Measurements from ENCODE around the gene CDK10. TPM values are rescaled to one million over a fixed set of nuclear protein-coding genes. Genes with fewer than 3 reads are reported as not detected.

Gene CDK10
- total RNA-seq, 1 experiment from 2014 or later = 76.6 TPM

- POLR2A ChIA-PET (ENCODE audit: unreplicated experiment) = no interaction called here
- Histone ChIP-seq H3K4me3 (no peak overlapping the region), H3K27ac (no peak overlapping the region), H3K9me3 (ENCODE audit: insufficient read depth, low read depth) (no peaks in the 10 kb centered on the region), H3K36me3 (ENCODE audit: low read depth) (0 out of 2 replicates have a peak, but pooled peaks cover 4% of the 10 kb centered on the region), H3K4me1 (replicated peaks; ENCODE audit: insufficient read depth) (no peaks in the 10 kb centered on the region), H3F3A (ENCODE audit: insufficient read depth, low read depth) (no peaks in the 10 kb centered on the region; the same call in 1 of the 2 replicates), H3K9me2 (ENCODE audit: insufficient read depth) (no peaks in the 10 kb centered on the region), H4K20me1 (ENCODE audit: insufficient read depth) (peaks cover 12% of the 10 kb centered on the region), H3K4me2 (no peak overlapping the region), H3K79me2 (ENCODE audit: low read depth) (0 out of 2 replicates have a peak, but pooled peaks cover 5% of the 10 kb centered on the region), H3K27me3 (ENCODE audit: insufficient read depth, low read depth) (no peaks in the 10 kb centered on the region), H2AFZ (no peak overlapping the region)
- DNase-seq = peak in 1 of 2 experiments; percentile 83
- no TSS peak for BruUV-seq (replicated peaks)
- TF ChIP-seq CTCF (conservative IDR thresholded peaks at IDR 0.05) (no peak), EZH2 (IDR thresholded peaks at IDR 0.05; ENCODE audit: low read depth) (no peak)
- intact Hi-C loops (cut with micrococcal nuclease; ENCODE audit: unreplicated experiment) = no loop called here
- CTCF ChIA-PET = interaction anchor here (0.6 kb wide), 2 partner anchors 32 to 331 kb away, joined by 3 to 4 read pairs; no protein-coding TSS in a partner anchor
Measured at GRCh38 chr16:89646906-89647305, 39.6 kb upstream of the CDK10 start.

DNA sequence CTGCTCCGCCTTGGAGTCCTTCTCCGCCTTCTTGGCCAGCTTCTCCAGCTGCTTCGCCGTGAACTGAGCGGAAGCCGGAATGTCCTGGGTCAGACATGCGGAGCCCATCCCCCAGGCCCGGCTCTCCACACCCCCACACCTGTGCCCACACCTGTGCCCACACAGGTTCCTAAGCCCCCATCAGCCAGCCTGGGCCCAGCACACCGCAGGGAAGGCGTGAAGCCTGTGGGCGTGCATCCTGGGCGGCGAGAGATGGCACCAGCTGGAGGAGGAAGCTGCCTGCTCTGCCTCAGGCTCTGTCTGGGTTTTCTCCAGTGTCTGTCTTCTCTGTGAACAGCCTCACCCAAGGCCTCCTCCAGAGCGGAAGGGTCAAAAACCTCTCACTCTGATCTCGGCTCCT, 34.9 kb upstream of the CDK10 start:
- no TSS peak for BruUV-seq (replicated peaks)
- peaks cover 39% of the 10 kb centered on the region for H3K79me2 ChIP-seq (ENCODE audit: low read depth)
- H3K9me2 ChIP-seq (ENCODE audit: insufficient read depth) = no peaks in the 10 kb centered on the region
- no peak for DNase-seq
- H4K20me1 ChIP-seq (ENCODE audit: insufficient read depth) = peaks cover 21% of the 10 kb centered on the region
- H3K36me3 ChIP-seq (ENCODE audit: low read depth) = 0 out of 2 replicates have a peak, but pooled peaks cover 8% of the 10 kb centered on the region
- peaks cover 8% of the 10 kb centered on the region for H3K4me1 ChIP-seq (replicated peaks; ENCODE audit: insufficient read depth)
- no peak overlapping the region for H3K27ac ChIP-seq
- no peak for TF ChIP-seq EZH2 (IDR thresholded peaks at IDR 0.05; ENCODE audit: low read depth)
- TF ChIP-seq CTCF (conservative IDR thresholded peaks at IDR 0.05) = no peak
- no peaks in the 10 kb centered on the region for H3K27me3 ChIP-seq (ENCODE audit: insufficient read depth, low read depth)
- no peak overlapping the region for H3K4me2 ChIP-seq
- intact Hi-C loops (cut with micrococcal nuclease; ENCODE audit: unreplicated experiment) = no loop called here
- no peak overlapping the region for H2AFZ ChIP-seq
- ChIA-PET POLR2A (ENCODE audit: unreplicated experiment) (interaction anchor here (0.6 kb wide), 1 partner anchor 64 kb away, joined by 4 read pairs; no protein-coding TSS in a partner anchor), CTCF (no interaction called here)
- peaks cover 9% of the 10 kb centered on the region; the same call in 1 of the 2 replicates for H3F3A ChIP-seq (ENCODE audit: insufficient read depth, low read depth)
- H3K9me3 ChIP-seq (ENCODE audit: insufficient read depth, low read depth) = no peaks in the 10 kb centered on the region
- no peak overlapping the region for H3K4me3 ChIP-seq

GRCh38 chr16:89653656-89654295, 32.7 kb upstream of the CDK10 start:
- no peak for DNase-seq
- peaks cover 9% of the 10 kb centered on the region; the same call in 1 of the 2 replicates for H3F3A ChIP-seq (ENCODE audit: insufficient read depth, low read depth)
- no peak for TF ChIP-seq CTCF (conservative IDR thresholded peaks at IDR 0.05)
- no peak for TF ChIP-seq EZH2 (IDR thresholded peaks at IDR 0.05; ENCODE audit: low read depth)
- no peak overlapping the region for H3K4me2 ChIP-seq
- no peak overlapping the region for H3K27ac ChIP-seq
- no peak overlapping the region for H2AFZ ChIP-seq
- peaks cover 55% of the 10 kb centered on the region for H3K79me2 ChIP-seq (ENCODE audit: low read depth)
- no peaks in the 10 kb centered on the region for H3K9me3 ChIP-seq (ENCODE audit: insufficient read depth, low read depth)
- 0 out of 2 replicates have a peak, but pooled peaks cover 5% of the 10 kb centered on the region for H3K36me3 ChIP-seq (ENCODE audit: low read depth)
- H3K4me1 ChIP-seq (replicated peaks; ENCODE audit: insufficient read depth) = peaks cover 12% of the 10 kb centered on the region
- H3K9me2 ChIP-seq (ENCODE audit: insufficient read depth) = no peaks in the 10 kb centered on the region
- H4K20me1 ChIP-seq (ENCODE audit: insufficient read depth) = peaks cover 19% of the 10 kb centered on the region
- CTCF ChIA-PET = interaction anchor here (0.7 kb wide), 1 partner anchor 19 kb away, joined by 8 read pairs; no protein-coding TSS in a partner anchor
- POLR2A ChIA-PET (ENCODE audit: unreplicated experiment) = interaction anchor here (0.8 kb wide), 1 partner anchor 381 kb away, joined by 3 read pairs; no protein-coding TSS in a partner anchor
- no peak overlapping the region for H3K4me3 ChIP-seq
- BruUV-seq (replicated peaks) = no TSS peak
- H3K27me3 ChIP-seq (ENCODE audit: insufficient read depth, low read depth) = no peaks in the 10 kb centered on the region
- intact Hi-C loops (cut with micrococcal nuclease; ENCODE audit: unreplicated experiment) = no loop called here

All from PC-9 (cell line).